NCI-H1436 treated with DMSO at 0.1 percent for 48 hours (cell line): ENCODE data around the gene CTXND1.

Source experiments
- DNase-seq: peaks from one replicate; lab custom pipeline; 2025; lab: John Stamatoyannopoulos, UW

The CTXND1 gene

GRCh38 chr15:80180468-80180867, 71.5 kb downstream of the CTXND1 start:
- DNase-seq: no peak

- no peak for DNase-seq
Observed at GRCh38 chr15:80179935-80180334, 72.1 kb downstream of the CTXND1 start.

DNA sequence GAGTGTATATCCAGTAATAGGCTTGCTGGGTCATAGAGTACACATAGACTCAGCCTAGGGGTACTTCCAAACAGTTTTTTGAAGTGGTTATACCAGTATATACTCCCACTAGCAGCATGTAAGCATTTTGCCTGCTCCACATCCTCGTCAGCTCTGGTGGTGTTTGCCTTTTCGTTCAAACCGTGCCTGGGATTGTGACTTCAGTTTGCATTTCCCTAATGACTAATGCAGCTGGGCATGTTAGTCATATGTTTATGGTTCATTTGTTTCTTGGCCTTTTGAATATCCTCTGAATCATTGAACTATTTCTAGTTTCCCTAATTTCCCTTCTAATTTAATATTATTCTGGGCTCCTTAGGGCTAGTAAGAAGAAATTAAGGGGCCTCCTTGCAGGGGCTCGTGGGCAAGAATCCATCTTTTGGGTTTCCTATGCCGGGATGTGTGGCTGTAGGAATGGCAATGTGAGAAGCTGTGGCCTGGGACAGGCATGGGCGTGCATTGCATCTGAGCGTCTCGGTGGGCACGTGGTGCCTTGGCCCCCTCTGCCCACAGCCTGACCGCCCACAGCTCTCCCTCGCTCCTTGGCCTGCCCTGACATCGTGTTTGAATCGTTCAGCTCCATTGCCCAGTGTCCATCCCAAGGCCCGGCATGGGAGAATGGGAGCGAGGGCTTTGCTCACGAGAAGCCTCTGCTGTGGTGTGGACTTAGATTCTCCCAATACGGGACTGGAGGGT, 72.8 kb downstream of the CTXND1 start:
- DNase-seq: no peak

DNA sequence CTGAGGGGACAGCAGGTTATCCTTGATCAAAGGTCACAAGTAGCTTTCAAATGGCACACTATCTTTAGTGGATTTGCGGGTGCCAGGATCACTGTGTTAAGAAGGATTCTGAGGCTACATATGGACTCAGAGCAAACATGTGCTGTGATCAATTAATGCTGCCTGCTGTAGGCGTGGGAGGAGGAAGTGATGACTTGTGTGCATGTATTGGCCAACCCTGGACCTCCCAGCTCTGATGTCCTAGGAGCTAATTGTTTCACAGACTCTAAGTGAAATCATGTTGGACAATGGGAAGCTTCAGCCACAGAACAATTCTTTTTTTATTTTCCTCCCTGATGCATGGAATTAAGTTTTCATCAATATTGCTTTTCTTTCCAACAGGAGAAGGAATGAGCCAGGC, 74.9 kb downstream of the CTXND1 start:
- DNase-seq: no peak

DNA sequence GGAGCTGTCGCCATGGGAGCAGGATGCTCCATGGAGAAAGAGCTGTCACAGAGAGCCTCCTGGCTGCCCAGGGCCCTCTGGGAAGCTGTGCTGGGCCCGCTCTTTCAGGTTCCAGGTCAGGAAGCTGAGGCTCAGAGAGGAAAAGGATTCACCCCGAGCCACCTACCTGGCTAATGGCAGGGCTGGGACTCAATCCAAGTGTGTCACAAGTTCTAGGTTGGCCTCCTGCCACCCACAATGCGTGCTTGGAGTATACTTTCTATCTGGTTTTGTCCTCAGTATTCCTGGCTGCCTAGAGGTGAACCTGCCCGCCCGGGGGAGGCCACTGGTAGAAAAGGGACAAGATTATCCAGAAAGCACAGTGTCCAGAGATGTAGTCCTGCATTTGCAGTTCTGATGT, 75.6 kb downstream of the CTXND1 start:
- no peak for DNase-seq

DNA sequence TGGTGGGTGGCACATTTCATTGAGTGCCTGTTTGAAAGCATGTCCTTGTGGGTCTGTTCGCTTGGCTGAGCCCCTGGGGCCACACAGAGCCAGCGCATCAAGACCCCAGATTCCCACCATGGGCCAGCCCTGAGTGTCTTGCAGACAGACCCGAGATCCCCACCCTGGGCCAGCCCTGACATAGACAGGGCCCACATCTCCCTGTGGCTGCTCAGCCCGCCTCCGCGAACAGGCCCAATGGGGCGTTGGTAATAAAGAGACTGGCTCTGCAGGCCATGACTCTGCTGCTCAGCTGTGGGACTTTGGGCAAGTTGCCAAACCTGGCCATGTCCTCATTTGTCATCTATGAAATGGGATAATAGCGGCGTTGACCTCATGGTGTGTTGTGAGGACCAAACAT, 76.6 kb downstream of the CTXND1 start:
- DNase-seq: no peak

GRCh38 chr15:80174017-80174746, 77.8 kb downstream of the CTXND1 start:
- DNase-seq: no peak

- no peak for DNase-seq
Observed at GRCh38 chr15:80173022-80173759, 78.8 kb downstream of the CTXND1 start.

DNA sequence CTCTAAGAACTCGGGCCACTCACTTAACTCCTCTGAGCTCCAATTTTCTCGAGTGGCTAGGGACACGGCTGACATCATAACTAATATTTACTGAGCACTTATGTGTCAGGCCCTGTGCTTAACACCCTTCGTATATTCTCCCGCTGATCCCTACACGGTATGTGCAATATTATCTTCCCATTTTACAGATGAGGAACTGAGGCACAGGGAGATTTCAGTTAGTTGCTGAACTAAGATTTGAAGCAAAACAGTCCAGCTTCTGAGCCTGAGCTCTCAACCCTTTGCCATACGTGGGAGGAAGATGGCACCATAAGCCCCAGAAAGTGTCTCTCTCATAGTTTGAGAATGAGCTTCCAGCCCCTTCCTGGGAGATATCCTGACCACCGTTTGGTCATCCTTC, 79.6 kb downstream of the CTXND1 start:
- no peak for DNase-seq

DNA sequence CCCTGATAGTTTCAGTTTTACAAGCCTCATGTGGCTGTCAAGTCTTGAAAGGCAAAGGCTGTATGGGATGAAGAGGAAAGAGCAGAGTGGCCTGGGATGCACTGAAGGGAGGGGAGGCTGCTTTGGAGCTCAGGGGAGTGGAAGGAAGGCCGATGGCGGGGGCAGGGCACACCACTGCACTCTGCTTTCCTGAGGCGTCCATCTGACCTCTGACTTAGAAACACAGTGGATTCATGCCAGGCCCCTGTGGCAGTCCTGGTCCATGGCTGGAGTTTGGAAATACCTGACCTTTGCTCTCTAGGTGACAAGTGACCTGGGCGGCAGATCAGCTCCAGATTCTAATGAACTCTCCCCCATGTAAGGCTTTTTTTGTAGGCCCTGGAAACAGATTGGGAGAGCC, 80.2 kb downstream of the CTXND1 start:
- DNase-seq: no peak

DNA sequence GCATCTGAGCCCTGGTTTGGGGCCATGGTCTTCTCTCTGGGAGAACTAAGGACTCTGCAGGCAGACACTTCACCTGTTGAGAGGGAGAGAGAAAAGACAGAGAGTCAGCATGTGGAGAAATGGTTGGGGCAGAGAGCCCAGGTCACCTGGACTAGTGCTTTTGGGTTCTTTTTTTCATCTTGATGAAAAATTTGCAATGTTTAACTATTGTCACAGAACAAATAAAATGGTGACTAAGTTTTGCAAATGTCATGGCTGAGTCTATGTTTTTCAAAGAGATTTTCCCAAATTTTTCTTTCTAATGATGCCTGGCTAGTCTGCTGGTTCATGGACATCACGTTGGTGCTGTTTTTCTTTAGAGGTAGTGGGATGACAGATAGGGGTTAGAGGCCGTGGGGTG, 81.4 kb downstream of the CTXND1 start:
- no peak for DNase-seq

DNA sequence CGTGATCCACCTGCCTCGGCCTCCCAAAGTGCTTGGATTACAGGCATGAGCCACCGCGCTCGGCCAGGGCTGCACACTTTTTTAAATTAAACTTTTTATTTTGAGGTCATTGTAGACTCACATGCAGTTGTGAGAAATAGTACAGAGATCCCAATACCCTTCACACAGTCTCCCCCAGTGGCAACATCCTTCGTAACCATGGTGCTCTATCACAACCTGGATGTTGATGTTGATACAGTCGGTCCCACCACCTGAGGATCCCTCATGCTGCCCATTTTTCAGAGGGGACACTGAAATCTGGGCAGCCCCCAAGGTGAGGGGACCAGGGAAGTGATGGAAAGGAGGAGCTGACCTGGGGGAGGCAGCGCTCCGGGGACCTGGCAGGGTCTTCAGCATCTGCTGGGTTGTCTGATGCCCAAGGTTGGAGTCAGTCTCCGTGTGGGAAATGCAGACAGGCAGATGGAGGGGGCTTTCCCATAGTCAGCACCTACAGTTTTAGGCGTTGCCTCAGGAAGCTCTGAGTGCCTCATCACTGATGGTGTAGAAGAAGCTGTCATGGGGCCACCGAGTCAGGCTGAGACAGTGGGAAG, 82.2 kb downstream of the CTXND1 start:
- no peak for DNase-seq

DNA sequence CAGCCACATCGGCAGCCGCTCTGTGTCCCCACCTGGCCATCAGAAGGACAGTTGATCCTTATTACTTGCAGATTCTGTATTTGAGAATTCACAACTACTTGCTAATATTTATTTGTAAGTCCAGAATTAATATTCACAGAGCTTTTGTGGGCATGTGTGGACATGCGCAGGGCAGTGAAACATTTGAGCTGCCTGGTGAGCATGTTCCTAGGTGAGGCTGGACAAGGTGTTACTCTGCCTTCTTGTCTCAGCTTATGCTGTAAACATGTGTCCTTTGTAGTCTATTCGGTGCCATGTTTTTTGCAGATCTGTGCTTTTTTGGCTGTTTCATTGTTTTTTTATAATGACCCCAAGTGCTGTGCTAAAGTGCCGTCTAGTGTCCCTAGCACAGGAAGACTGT, 83.6 kb downstream of the CTXND1 start:
- no peak for DNase-seq

DNA sequence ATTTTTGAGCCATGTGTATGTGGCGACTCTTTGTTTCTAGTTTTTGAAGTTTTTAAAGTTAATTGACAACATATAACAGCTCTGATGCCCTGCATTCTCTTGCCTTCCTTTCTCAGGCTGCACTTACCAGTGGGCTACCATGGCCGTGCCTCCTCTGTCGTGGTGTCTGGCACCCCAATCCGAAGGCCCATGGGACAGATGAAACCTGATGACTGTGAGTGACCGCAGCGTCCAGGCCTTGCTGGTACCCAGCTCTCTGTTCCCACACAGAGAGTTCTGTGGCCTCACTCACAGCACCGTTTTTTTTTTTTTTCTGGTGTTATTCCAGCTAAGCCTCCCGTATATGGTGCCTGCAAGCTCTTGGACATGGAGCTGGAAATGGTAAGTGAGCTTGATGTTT, 84.1 kb downstream of the CTXND1 start:
- no peak for DNase-seq

DNA sequence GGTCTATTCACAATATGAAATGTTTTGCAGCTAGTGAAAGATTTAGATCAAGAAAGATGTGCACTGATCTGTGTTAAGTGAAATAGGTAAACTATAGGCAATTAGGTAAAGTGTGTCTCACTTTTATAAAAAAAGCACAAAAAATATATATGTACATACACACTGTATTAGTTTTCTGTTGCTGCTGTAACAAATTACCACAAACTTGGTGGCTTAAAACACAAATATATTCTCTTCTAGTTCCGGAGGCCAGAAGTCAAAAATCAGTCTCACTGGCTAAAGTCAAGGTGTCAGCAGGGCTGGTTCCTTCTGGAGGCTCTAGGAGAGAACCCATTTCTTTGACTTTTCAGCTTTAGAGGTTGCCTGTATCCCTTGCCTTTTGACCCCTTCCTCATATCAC, 88.1 kb downstream of the CTXND1 start:
- DNase-seq: no peak

DNA sequence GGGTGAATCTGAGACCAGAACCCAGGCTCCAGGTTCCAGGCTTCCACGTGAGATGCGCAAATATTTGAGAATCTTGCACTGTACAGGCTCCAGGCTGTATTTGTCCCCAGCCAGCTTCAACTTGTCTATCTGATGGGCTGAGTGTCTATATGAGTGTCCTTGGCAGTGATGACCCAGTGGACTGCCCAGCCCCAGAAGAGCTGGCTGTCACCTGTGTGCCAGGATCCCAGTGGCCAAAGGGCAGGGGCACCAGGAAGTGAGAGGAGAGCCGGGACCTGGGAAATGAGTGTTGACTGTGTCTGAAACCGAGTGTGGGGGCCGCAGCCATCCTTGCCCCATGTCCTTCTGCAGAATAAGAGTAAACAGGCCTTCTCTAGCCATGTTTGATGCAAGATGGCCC, 88.8 kb downstream of the CTXND1 start:
- no peak for DNase-seq

GRCh38 chr15:80162059-80162554, 89.9 kb downstream of the CTXND1 start:
- DNase-seq: no peak

DNA sequence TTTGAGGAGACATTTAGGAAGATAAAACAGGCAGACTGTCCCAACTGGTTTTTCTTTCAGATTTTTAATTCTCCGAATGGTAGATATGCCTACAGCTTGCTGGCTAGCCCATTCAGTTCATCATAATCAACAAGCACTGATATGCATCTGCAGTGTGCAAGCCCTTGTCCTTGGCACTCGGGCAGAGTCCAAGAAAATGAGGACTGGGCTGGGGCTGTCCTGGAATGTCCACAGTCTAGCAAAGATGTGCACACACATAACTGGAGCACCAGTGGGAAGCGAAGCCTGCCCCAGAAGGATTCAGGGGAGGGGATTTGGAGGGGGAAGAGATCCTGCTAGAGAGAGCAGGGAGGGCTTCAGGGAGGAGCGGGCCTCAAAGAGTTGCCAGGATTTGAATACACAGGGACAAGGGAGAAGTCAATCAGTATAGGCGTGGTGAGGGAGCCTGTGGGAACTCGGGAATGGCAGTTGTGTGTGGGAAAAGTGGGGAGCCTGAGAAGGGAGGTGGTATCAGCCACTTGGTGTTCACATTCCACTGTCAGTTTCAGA, 90.5 kb downstream of the CTXND1 start:
- no peak for DNase-seq

DNA sequence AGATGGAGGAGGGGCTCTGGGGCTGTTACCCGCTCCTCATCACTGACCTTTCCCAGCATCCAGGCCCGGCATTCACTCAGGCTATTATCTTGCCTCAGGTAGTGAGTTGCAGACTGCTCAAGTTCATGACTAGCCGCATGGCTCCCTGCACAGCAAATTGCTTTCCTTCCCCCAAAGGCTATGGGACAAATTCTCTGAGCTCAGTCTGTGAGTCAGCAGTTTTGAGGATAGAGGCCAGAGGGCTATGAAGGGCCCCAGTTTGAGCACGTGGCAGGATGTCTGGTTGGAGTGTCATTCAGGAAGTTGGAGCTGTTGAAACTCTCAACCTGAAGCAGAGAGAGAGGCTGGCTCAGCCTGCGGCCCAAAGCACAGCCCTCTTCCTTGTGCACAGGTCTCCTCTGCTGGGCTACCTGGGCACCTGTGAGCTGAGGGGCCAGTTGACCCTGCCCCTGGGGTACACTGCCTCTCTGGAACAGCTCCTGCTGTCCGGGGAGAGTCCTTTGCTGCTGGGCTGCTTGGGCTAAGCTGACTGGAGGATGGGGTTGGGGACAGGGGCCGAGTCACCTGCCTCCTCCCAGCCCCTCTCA, 91.3 kb downstream of the CTXND1 start:
- no peak for DNase-seq

GRCh38 chr15:80159811-80160569, 92.0 kb downstream of the CTXND1 start:
- no peak for DNase-seq

GRCh38 chr15:80159301-80159700, 92.7 kb downstream of the CTXND1 start:
- DNase-seq: no peak
